HL-60/S4 (cell line): Measurements from ENCODE around the gene CRYBB1.
"Not testable (repeated sequence)": the region's sequence is repeated elsewhere in the genome, so short reads cannot be mapped to it uniquely, and the experiment has no call there.

Experiments used
- in situ Hi-C: fragments of 300-500 bp; cut with MboI; formaldehyde crosslinking; loops from 2 replicates; pipeline ENCODE4 v1.14.3; 2022; ENCODE audit warnings: low sequenced_read_pairs

The CRYBB1 gene

GRCh38 chr22:26642465-26643417 lies 24.9 kb upstream of the CRYBB1 start:
- in situ Hi-C loops = no loop called here

GRCh38 chr22:26636296-26636695 lies 18.5 kb upstream of the CRYBB1 start:
- in situ Hi-C loops = no loop called here

DNA sequence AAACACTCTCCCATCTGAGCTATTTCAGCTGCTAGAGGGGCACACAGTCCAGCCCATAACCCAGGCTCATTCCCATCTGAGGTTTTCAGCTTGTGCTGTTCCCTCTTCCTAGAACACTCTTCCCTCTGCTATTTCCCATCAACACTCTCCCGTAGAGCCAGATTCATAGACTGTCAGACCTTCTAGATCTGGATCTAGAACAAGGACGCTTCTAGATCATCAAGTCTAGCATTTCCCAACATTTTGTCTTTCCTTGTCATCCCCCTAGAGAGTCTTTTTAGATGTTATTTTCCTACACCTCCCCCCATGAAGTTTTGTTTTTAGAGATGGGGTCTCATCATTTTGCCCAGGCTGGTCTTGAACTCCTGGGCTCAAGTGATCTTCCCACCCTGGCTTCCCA lies 17.3 kb upstream of the CRYBB1 start:
- in situ Hi-C loops = no loop called here

GRCh38 chr22:26634189-26634588 lies 16.4 kb upstream of the CRYBB1 start:
- in situ Hi-C loops = no loop called here

DNA sequence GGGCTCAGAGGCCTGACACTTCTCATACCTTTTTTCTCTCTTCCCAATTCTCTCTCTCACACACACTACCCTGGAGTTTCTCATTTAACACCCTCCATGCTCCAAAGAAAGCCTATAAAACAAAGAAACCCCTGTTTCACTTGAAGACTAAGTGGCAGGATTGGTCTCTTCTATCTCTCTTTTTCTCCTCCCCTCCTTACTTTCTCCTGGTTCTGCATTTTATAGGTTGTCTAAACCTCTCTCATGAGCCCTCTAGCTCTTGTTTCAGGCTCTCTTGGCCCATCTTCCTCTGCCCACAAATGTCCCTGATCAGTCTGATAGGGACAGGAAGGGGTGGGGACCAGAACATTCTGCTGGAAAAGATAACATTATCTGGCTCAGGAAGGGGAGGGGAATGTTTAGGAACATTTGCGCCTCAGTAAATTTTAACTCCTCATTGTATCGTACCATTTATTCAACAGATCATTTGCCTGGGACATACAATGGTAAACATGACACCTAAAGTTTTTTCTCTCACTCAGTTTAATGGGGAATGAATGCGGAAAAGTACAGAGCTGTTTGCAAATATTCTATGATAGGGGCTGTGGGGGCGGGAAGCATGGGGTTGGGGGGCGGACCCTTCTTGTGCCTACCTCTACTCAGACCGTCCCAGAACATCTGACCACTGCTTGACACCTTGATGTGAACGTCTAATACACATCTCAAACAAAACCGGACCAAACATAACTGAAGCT lies 14.8 kb upstream of the CRYBB1 start:
- in situ Hi-C loops = no loop called here

GRCh38 chr22:26631282-26631681 lies 13.5 kb upstream of the CRYBB1 start:
- in situ Hi-C loops = no loop called here

DNA sequence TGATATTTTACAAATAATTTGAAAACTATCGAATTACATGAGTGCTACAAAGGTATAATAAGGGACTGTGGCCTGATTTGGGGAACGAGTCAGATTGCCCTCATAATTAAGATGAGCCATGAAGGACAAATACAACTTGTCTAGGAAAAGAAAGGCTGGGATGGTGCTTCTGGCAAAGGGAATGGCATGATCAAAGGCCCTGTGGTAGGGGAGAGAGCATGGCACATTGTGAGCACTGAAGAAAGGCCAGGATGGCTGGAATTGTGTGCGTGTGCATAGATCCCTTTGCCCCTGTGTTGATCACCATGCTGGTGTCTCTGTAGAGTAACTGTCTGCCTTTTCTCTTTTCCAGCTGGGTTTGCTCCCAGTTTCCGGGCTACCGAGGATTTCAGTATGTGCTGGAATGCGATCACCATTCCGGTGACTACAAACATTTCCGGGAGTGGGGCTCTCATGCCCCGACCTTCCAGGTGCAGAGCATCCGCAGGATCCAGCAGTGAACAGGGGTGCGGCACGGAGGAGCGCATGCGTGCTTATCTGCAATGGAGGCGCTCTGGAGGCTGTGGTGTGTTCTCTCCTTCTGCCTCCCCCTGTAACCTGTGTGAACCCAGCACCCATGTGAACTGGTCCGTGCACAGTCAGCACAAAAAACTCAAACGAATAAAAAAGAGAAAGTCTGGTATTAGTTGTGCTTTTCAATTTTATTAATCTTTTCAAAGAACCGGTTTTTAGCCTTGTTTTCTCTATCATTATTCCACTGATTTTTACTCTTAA lies 12.3 kb upstream of the CRYBB1 start:
- in situ Hi-C loops = no loop called here

DNA sequence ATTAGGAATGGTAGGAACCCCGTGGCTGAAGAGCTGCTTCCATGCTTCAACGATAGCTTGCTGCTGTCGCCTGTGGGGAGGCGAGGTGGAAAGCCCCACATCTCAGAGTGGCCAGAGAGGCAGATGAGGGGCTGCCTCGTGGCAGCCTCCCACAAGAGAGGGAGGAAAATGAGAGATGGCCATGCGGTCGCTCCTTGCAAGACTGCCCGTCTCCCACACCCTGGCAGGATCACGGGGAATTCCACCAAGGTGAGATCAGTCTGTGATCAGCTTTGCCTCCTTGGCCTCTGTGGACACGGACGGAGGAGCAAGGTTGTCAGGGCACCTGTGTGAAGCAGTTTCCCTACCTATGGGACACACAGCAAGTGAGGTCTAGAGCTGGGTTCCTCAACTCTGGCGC lies 7.0 kb upstream of the CRYBB1 start:
- in situ Hi-C loops = no loop called here

DNA sequence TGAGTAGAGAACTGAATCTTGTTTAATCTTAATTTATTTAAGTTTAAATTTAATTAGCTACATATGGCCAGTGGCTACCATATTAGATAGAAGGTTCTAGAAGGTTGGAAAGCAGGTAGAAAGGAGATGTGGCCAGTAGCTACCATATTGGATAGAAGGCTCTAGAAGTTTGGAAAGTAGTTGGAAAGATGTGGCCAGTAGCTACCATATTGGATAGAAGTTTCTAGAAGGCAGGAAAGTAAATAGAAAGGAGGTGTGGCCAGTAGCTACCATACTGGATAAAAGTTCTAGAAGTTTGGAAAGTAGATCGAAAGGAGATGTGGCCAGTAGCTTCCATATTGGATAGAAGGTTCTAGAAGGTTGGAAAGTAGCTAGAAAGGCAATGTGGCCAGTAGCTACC lies 6.2 kb upstream of the CRYBB1 start:
- in situ Hi-C loops = no loop called here

GRCh38 chr22:26621663-26622062 lies 3.8 kb upstream of the CRYBB1 start, which contains the start of gene CRYBA4:
TSS of gene CRYBA4 (plus strand) at chr22:26621963. CDS start at chr22:26622597, 634 bp downstream.
- in situ Hi-C loops = no loop called here

- in situ Hi-C loops = no loop called here
Measured at GRCh38 chr22:26620197-26620596, 2.4 kb upstream of the CRYBB1 start.

- in situ Hi-C loops = no loop called here
Measured at GRCh38 chr22:26619510-26619909, 1.7 kb upstream of the CRYBB1 start.

GRCh38 chr22:26618455-26618854 lies 628 bp upstream of the CRYBB1 start:
- in situ Hi-C loops = no loop called here

DNA sequence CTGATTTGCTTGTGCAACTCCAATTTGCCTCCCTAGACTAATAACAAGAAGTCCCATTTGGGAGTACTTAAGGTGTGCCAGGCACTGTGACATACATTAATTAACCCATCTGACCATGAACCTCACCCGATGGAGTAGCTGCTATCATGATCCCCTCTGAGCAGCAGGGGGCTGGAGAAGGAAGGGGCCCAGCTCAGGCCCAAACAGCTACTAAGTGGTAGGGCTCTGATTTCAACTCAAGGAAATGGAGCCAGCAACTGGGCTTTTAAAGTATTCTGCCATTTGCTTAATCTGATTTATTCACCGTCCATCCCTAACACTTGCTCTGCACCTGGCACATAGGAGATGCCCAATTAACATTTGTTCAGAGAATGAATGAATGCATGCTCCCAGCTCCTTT lies 1.2 kb downstream of the CRYBB1 start:
- in situ Hi-C loops = no loop called here

DNA sequence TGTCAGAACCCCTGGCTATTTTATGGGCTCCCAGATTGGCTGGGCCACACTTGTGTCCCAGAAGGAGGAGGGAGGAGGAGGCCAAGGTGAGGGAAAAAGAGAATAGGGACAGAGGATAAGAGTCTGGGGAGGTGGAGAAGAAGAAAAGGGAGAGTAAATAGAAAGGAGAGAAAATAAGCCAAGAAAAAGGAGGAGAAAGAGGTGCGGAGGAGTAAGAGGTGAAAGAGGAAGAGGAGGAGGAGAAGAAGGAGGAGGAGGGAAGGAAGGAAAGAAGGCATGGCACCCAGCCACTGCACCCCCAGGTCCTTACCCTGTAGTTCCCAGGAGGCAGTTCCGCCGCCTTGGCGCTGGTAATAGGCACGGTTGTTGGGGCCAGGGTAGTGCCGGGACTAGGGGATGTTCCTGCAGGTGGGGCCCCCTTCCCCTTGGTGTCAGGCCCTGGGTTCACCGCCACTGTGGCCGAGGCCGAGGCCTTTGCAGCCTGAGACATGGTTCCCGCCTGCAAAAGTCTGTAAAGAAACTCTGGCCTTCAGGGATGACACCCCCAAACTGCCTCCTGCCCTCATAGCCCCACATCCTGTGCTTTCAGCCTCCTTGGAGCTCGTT lies 1.9 kb downstream of the CRYBB1 start:
- in situ Hi-C loops = no loop called here

DNA sequence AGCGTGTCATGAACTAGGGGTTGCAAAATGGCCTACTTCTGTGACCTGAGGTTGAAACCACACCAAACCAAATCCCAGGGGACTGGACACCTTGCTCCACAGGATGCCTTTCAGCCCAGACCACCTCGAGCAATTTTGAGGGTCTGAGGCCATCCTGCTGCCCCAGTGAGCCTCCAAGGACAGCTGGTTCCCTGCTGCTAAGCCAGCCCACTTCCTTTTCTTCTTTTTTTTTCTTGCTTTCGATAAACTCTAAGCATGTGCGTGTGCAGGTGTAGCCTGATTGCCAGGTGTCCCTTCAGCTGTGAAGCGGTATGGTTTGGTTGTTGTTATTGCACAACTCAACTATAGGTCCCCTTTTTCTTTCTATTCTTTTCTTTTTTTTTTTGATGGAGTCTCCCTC lies 2.7 kb downstream of the CRYBB1 start:
- in situ Hi-C loops = no loop called here

GRCh38 chr22:26614322-26614721 lies 3.5 kb downstream of the CRYBB1 start:
- in situ Hi-C loops = no loop called here

DNA sequence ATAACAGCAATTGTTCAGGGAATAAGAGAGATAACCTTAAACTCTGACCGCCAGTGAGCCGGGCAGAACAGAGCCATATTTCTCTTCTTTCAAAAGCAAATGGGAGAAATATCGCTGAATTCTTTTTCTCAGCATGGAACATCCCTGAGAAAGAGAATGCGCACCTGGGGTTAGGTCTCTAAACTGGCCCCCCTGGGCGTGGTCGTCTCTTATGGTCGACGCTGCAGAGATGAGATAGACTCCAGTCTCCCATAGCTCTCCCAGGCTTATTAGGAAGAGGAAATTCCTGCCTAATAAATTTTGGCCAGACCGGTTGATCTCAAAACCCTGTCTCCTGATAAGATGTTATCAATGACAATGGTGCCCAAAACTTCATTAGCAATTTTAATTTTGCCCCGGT lies 4.1 kb downstream of the CRYBB1 start:
- in situ Hi-C loops = not testable (repeated sequence)

DNA sequence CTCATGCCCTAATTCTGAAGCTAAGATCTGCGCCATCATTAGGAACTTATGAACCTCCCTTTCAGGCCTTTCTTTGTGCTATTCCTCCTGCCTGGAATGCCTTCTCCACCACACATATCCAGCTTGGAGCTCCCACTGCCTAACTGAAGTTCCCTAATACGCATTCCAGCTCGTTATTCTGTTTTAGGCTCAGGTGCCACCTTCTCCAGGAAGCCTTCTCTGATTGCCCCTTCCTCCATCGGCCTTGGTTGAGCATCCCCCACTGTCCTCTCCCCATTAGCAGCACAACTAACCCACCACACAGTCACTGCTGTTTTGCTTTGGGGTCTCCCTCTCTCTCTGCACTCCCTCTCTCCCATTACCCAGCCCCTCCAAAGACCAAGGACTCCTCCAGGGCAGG lies 5.2 kb downstream of the CRYBB1 start:
- in situ Hi-C loops = no loop called here

DNA sequence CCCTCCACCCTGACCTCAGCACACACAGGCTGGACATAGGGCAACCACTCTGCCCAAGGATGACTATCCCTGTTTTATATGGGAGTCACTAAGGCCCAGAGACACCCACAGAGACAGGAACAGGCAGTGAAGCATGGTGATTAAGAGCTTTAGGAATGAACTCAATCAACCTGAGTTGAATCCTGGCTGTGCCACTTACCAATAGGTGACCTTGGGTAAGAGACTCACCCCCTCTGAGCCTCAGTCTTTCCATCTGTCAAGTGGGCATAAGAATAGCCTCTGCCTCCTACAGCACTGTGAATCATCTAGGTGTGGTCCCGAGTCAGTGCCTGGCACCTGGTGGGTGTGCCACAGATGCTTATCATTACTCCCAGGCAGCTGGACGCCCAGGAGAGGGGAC lies 6.8 kb downstream of the CRYBB1 start:
- in situ Hi-C loops = no loop called here
